ENCODE results near the gene OPALIN.

DNA sequence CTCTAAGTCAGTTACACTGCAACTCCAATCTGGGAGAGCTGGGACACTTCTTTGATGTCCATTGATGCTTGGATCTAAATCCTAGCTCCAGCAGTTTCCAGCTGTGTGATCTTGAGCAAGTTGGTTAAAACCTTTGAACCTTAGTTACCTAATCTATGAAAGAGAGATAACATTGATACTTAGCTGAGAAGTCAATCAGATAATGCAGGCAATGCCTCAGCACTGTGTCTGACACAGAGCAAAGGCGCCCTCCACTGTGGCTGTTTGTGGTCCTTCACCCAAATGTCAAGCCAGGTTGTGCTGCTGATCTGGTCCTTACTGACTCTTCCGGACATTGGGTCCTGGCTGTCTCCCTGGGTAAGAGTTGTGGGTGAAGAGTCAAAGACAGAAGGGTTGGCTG lies 34.4 kb downstream of the OPALIN start:
- TF ChIP-seq POLR2A (IDR thresholded peaks at IDR 0.05; ENCODE audit: low read depth, low read length), result no peak
- no peak for TF ChIP-seq POLR2AphosphoS5 (IDR thresholded peaks at IDR 0.05; ENCODE audit: low read depth, low read length)

Data from GM12892 (cell line).